ENCODE results near the gene HNRNPUL2.
"Not testable (repeated sequence)": the region's sequence is repeated elsewhere in the genome, so short reads cannot be mapped to it uniquely, and the experiment has no call there.

Gene HNRNPUL2

DNA sequence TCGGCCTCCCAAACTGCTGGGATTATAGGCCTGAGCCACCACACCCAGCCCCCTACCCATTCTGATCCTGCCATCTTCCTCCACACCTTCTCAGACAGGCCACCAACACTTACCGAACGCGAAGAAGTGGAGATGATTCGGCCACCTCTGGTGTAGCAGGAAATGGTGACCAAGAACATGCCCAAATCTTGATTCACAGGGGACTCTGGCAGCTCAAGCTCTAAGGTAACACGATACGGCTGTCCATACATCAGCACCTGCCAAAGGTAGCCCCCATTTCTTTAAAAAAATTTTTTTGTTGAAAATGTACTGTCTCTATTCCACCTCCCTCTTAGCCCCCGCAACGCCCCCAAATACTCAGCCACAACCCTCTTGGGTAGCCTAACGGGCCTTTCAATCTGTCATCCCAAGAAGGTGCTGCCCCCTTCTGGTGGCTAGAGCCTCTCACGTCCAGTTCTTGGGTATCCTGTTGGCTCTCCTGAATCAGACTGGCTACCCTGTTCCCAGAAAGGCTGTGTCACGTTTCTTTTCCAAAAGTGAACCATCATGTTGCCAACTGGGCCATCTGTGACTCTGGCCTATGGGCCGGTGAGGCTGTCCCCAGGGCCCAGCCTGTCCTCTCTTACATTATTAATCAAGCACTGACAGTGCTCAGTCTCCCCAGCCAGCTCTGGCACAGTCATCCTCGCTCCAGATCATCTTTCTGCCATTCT is 32.6 kb downstream of the HNRNPUL2 start:
- DNase-seq: peak; percentile 83

DNA sequence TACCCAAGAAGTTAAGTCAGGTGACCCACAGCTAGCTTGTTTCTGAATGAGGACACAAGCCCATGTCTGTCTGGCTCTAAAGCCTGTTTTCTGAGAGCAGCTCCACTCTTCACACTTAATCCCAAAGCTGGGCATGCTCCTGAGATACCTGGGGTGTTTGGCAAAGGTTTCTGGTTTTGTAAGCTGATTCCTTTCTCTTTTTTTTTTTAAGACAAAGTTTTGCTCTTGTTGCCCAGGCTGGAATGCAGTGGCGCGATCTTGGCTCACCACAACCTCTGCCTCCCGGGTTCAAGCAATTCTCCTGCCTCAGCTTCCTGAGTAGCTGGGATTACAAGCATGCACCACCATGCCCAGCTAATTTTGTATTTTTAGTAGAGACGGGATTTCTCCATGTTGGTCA is 33.6 kb downstream of the HNRNPUL2 start:
- DNase-seq: not testable (repeated sequence)

DNA sequence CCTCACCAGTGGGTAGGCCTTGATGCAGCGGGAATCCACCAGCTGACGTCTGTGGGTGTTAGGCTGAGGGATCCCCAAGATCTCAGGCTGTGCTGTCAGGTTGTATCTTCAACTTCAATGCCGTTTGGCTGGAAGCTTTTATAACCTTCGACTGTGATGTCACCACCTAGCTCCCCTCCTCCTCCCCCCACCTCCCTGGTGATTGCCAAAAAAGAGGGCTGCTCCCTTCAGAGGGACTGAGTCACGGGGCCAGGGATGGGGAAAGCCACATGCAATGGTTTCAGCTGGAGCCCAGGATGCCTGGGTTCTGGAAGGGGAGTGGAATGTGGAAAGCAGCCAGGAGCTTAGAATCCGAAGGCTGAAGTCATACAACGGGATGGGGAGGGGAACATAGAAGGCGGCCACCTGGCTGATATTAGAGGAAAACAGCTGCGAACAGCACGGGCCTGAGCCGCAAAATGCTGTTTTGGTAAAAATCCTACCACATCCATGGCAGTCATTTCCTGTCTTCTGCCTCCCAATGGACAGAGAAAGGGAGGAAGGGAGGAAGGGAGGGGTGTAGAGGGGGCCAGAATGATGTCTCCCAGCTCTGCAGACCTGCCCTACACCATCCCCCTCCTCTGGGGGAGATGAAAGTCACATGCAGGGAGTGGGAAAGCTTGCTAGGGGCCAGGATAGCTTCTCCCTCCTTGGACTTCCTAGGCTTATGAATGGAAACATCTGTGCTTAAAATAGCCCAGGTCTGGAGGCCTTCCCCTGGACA is 37.7 kb downstream of the HNRNPUL2 start, which contains the start of gene LRRN4CL:
Gene LRRN4CL (minus strand): TSS at position 110 of the 763 bp plus-strand sequence. CDS start 1,022 bp downstream, outside the sequence.
- no peak for DNase-seq

DNA sequence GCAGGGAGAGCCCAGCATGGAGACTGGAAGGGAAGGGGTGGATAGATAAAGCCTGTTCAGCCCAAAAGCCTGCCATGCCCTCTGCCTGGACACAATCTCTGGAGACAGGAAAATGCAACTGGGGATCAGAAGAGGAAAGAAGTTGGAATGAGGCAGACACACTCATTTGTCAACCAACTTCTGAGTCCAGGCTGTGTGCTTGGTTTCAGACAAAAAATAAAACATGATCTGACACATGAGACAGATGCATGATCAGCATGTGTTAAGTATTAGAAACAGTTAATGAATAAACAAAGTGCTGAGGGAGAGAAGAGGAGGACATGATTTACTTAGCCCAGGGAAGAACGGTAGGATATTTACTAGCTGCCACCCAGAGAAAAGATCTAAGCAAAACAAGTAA is 38.8 kb downstream of the HNRNPUL2 start:
- DNase-seq: no peak

DNA sequence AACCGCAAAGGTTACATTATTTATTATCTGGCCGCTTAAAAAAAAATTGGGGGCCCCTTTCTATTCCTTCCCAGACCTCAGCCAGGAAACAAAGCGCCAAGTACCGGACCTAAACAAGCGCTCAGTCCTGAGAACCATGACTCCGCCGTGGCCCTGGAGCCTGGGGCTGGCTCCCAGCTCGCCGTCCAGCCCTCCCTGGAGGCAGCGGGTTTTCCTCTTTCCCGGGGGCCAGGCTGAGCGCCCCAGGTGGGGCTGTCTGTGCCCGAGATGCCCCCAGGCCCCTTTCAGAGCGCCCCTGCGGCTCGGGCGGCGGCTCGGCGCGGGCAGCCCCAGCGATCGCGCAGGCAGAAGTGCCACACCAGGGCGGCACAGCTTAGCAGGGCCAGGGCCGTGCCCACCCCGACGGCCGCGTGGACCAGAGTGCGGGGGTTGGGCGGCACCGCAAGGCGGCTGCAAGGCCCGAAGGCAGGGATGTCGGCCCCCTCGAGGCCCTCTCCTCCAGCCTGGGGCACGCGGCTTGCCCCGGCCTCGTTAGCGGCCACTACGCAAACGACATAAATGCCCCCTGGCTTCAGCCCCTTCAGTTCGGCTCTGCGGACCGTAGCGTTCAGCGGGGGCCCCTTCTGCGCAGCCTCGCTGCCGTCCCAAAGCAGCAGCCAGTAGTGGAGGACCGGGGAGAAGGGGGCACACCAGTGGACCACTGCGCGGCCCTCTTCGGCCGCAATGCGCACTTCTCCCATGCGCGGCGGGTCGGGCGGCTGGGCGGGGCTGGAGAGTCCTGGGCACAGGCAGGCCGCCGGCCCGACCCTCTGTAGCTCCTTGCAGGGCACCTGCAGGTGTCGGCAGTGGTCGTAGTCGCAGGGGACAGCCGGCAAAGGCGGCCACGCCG is 39.5 kb downstream of the HNRNPUL2 start:
- DNase-seq: no peak

DNA sequence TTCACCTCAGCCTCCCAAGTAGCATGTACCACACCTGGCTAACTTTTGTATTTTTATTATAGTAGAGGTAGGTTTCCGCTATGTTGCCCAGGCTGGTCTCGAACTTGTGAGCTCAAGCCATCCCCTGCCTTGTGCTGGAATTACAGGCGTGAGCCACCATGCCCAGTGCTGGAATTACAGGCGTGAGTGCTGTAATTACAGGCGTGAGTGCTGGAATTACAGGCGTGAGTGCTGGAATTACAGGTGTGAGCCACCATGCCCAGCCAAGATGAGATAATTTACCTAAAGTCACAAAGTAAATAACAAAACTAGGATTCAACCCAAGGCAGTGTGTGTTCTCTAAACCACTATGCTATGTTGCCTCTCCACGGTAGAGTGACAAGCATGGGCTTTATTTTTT is 44.7 kb downstream of the HNRNPUL2 start:
- DNase-seq: no peak

DNA sequence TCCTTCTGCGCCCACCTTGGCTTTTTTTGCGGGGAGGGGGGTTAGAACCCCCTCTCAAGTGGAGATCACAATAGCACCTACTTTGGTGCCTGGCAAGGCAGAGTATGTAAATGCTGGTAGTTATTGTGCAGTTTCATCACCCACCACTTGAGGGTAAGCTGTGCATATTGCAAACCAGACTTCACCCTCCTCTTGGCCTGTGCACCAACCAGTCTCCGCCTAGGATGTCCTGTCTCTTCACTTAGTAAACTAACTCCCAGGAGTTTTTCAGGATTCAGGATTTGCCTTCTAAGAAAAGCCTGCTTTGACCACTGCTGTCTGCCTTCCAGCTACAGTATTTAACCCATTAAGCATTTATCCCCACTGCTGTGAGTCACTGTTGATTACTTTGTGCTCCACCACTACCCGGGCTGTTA is 46.4 kb downstream of the HNRNPUL2 start:
- DNase-seq: peak; percentile 43

DNA sequence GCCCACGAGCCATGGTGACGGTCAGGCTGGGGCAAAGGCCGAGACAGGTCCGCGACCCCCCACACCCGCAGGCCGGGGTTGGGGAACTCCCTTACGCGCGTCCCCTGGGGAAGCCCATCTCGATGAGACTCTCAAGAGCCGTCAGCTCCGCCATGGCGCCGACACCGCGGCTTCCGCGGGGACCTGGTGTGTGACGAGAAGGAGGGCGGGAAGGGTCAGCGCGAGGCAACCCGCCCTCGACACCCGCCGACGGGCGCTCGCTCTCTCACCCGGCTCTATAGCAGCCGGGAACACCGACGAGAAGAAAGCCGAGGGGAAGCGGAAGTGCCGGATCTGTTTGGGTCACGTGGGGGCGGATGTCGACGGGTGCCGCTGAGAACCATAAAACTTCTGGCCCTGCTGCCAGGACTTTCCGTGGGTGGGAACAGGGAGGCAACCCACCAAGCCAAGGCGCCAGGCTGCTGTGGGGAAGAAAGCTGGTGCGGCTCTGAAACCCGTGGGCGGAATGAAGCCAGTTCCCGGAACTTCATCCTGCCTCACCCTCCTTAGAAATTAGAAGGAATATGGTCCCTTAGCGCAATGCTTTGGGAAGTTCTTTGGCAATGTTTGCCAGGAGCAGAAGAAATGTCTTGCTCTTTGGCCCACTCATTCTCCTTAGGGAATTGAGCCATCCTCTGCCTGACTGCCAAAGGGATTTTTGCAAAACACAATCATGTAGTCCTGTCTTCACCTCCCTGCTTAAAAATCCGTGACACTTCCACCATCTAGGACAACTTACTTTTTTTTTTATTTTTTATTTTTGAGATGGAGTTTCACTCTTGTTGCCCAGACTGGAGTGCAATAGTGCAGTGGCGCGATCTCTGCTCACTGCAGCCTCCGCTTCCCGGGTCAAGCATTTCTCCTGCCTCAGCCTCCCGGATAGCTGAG is 48.2 kb downstream of the HNRNPUL2 start, which contains the start of gene UBXN1:
Gene UBXN1 (minus strand): TSS at position 304 of the 927 bp plus-strand sequence. CDS start 150 bp downstream, at position 154.
- DNase-seq: peak; percentile 93

DNA sequence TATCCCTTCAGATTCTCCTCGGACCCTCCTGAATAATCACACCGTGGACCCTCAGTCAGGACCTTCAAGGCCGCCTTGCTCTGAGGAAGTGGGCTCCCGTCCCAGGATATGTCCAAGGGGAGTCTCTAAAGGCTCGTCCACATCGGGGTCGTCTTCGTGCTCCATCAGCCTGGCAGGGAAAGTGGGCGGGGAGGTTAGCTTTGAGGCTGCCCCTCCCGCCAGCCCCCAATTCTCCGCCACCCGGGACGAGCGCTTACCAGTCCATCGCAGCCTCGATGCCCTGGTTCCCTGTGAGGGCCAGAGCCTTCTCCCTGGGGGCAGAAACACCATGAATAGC is 48.9 kb downstream of the HNRNPUL2 start:
- DNase-seq: no peak

DNA sequence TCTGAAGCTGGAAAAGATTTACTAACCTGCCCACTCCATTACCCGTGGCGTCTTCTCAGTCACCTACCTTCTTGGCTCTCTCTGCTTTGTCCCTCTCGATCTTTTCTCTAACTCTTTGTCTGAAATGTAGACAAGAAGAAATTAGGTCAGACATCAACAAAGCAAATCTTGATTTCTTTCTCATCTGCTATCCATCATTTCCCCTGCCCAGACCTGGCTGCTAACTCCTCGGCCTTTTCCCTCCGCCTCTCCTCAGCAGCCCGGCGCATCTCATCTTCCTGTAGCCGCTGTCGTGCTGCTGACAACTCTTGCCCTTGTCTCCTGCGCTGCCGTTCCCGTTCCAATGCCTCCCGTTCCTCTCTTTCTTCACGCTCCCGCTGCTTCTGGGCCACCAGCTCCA is 49.5 kb downstream of the HNRNPUL2 start:
- no peak for DNase-seq

DNA sequence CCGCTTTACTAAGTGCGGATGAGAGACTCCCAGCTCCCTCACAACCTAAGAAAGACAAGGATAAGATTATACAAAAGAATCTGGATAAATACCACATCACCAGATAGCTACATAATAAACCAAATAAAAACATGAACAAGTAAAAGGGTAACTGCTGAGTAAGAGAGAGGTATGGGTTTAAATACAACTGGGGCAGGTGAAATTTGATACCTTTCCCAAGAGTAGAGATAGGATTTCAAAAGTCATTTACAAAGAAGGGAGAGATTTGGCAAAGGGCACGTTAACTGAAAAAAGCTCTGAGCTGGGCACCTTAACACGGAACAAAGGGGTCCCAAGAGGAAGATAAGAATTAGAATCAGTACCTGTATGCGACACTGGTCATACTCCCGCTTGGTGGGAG is 50.1 kb downstream of the HNRNPUL2 start:
- no peak for DNase-seq

DNA sequence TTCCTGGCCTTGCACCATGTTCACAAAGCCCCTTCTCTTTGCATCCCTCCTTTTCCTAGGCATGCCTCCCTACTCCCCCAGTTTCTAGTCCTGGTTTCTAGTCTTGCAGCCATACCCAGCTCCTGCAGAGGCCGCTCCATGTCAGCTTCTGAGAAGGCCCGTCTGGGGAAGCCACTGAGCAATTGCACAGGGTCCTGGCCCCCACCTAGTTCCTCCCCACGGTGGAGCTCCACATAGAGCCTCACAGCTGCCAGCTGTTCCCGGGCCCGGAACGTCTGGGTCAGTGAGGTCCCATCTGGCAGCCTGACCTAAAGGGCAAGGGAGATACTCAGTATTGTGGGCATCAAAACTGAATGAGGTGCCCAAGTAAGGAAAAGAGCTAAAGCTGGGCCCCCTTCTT is 50.6 kb downstream of the HNRNPUL2 start:
- no peak for DNase-seq

DNA sequence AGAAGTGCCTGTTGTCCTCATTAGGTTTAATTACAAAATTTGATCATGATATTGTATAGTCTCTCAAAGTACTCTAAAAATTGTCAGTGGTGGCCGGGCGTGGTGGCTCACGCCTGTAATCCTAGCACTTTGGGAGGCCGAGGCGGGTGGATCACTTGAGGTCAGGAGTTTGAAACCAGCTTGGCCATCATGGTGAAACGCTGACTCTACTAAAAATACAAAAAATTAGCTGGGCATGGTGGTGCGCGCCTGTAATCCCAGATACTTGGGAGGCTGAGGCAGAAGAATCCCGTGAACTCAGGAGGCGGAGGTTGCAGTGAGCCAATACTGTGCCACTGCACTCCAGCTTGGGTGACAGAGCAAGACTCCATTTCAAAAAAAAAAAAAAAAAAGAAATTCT is 51.8 kb downstream of the HNRNPUL2 start:
- DNase-seq: not testable (repeated sequence)

DNA sequence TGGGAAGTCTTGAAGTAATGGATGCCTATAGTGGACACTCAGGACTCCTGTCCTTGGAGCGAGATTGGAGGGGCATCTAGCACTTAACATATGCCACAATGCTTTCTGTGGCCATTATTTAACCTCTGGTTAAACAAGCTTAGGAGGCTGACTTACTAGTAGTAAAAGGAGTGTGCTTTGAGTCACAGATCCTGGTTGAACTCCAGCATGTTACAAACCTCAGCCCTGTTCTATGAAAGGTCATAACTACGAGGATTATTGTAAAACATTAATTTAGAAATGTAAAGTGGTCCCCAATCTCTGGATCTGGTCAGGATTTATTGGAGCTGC is 54.1 kb downstream of the HNRNPUL2 start:
- no peak for DNase-seq

DNA sequence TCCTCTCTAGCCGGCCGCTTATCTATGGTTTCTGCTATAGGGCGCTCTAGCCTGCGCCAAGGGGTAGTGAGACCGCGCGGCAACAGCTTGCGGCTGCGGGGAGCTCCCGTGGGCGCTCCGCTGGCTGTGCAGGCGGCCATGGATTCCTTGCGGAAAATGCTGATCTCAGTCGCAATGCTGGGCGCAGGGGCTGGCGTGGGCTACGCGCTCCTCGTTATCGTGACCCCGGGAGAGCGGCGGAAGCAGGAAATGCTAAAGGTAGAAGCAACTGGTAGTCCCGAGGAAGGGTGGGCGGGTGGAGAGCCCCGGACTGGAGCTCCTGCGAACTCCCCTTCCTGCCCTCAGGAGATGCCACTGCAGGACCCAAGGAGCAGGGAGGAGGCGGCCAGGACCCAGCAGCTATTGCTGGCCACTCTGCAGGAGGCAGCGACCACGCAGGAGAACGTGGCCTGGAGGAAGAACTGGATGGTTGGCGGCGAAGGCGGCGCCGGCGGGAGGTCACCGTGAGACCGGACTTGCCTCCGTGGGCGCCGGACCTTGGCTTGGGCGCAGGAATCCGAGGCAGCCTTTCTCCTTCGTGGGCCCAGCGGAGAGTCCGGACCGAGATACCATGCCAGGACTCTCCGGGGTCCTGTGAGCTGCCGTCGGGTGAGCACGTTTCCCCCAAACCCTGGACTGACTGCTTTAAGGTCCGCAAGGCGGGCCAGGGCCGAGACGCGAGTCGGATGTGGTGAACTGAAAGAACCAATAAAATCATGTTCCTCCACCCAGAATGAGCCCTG is 55.5 kb downstream of the HNRNPUL2 start, which contains the start of the genes LBHD1 and UQCC3:
Gene LBHD1 (minus strand): TSS at position 660 of the 782 bp plus-strand sequence. CDS start 2,236 bp downstream, outside the sequence.
Gene UQCC3 (plus strand): TSS at position 66 of the 782 bp plus-strand sequence. CDS start 73 bp downstream, at position 139.
- DNase-seq: peak; percentile 87

DNA sequence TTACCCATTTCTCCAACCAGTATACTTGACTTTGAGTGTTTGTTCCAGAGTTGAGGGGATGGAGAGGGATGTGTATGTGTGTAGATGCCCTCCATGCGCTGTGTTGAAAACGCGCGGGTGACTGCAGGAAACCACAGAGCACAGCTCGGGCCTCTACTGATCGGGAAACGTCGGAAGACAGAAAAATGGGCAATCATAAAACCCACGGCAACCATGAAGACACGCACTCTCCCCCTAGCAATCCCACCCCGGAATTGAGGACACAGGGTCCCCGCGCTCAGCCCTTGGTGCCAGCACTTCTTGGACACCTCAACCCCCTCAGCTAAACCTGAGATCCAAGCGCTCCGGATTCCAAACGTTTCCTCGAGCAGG is 56.0 kb downstream of the HNRNPUL2 start:
- no peak for DNase-seq

DNA sequence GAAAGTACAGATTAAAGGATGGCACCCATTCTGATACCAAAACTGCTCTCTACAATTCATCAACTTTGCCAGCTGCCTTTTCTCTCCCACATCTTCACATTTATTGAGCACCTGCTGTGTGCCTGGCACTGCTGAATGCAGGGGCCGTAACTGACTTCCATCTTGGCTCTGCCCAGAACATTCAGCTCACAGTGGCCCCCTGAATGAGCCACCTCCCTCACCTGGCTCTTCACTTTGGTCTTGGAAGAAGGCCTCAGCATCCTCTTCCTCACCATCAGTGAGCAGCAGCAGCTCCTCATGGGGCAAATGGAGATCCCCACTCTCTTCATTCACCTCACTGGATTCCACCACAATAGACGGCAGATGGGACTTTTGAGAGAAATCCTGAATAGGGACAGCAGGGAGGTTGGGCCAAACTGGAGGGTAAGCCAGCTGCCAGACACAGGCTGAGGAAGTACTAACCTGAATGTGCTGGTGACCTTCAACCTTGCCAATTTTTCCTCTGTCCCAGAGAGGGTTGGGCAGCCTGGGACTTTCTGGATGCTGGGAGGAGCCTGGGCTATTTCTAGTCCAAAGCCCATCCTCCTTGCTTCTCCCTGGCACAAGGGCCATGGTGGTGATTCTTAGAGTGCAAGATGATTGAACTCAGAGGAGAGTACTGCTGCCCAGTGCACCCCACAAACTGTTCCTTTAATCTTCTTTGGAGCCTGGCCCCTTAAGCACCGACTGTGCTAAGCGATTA is 57.7 kb downstream of the HNRNPUL2 start:
- DNase-seq: no peak

DNA sequence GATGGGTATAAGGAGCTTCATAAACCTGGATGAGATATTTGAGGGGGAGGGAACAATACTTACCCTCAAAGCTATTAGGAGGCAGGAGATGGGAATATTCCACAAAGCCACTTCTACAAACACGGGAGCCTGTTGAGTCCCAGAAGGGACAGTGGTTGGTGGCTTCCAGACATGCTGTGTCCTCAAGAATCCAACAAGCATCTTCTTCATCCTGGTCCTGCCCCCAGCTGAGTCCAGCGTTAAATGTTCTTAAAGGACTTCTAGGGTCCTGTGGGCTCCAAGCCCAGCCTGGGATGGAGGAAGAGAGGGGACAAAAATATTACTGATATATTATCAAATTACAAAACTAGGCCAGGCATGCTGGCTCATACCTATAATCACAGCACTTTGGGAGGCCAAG is 59.8 kb downstream of the HNRNPUL2 start:
- DNase-seq: no peak

DNA sequence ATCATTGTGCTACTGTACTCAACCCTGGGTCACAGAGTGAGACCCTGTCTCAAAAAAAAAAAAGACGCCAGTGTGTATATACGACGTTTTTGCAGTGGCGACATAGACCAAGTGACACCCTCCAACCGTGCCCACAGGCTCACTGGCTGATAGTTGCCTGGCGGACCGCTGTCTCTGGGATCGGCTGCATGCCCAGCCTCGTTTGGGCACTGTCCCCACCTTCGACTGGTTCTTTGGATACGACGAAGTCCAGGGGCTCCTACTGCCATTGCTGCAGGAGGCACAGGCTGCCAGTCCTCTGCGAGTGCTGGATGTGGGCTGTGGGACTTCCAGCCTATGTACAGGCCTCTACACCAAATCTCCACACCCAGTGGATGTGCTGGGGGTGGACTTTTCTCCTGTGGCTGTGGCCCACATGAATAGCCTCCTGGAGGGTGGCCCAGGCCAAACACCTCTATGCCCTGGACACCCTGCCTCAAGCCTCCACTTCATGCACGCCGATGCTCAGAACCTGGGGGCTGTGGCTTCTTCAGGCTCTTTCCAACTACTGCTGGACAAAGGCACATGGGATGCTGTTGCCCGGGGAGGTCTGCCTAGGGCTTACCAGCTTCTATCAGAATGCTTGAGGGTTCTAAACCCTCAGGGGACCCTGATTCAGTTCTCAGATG is 60.9 kb downstream of the HNRNPUL2 start:
- DNase-seq: peak; percentile 48
